A673 (cell line): Measurements from ENCODE around the gene MEG3.

Source experiments
- EZH2 ChIP-seq: fragments of 200-600 bp; sonication (generic); IDR thresholded peaks from 2 replicates; pipeline ENCODE4 v1.6.1; 2017; ENCODE audit warnings: borderline replicate concordance, low read depth, mild to moderate bottlenecking, mixed read lengths, antibody characterized with exemption, low read length; ENCODE audit not compliant: poor library complexity, severe bottlenecking
- TF ChIP-seq, protein P1 (sequence below): fragments of 300-800, 200-600 bp; sonication (generic); conservative IDR thresholded peaks from 2 replicates; pipeline ENCODE4 v1.5.1; 2017; ENCODE audit warnings: low read depth, mild to moderate bottlenecking, antibody characterized with exemption, low read length, moderate library complexity, mixed read lengths

DNA sequence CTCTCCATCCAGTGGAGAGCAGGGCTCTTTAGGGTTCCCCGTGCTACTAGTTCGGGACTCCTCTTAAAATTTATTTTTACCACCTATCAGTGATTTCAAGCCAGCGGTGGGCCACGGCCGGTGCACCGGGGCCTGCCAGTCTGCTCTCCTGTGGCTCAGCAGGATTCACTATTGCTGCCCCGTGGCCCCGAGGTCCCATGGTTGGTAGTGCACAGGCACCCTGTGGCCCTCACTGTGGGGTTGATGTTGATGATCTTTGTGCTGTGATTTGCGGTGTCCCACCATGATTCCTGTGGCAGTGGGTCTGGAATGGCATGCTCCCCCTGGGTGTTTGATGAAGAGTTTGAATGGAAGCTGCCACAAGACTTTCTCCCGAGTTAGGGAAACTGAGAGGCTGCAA, 12.6 kb upstream of the MEG3 start:
- TF ChIP-seq EZH2 = no peak
- TF ChIP-seq, protein P1, sequence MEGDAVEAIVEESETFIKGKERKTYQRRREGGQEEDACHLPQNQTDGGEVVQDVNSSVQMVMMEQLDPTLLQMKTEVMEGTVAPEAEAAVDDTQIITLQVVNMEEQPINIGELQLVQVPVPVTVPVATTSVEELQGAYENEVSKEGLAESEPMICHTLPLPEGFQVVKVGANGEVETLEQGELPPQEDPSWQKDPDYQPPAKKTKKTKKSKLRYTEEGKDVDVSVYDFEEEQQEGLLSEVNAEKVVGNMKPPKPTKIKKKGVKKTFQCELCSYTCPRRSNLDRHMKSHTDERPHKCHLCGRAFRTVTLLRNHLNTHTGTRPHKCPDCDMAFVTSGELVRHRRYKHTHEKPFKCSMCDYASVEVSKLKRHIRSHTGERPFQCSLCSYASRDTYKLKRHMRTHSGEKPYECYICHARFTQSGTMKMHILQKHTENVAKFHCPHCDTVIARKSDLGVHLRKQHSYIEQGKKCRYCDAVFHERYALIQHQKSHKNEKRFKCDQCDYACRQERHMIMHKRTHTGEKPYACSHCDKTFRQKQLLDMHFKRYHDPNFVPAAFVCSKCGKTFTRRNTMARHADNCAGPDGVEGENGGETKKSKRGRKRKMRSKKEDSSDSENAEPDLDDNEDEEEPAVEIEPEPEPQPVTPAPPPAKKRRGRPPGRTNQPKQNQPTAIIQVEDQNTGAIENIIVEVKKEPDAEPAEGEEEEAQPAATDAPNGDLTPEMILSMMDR = no peak
